Measurements from ENCODE around the gene PDCD4. TPM values are rescaled to one million over a fixed set of nuclear protein-coding genes. Genes with fewer than 3 reads are reported as not detected.

The PDCD4 gene
- total RNA-seq, 1 experiment from 2014 or later = 19.4 TPM

DNA sequence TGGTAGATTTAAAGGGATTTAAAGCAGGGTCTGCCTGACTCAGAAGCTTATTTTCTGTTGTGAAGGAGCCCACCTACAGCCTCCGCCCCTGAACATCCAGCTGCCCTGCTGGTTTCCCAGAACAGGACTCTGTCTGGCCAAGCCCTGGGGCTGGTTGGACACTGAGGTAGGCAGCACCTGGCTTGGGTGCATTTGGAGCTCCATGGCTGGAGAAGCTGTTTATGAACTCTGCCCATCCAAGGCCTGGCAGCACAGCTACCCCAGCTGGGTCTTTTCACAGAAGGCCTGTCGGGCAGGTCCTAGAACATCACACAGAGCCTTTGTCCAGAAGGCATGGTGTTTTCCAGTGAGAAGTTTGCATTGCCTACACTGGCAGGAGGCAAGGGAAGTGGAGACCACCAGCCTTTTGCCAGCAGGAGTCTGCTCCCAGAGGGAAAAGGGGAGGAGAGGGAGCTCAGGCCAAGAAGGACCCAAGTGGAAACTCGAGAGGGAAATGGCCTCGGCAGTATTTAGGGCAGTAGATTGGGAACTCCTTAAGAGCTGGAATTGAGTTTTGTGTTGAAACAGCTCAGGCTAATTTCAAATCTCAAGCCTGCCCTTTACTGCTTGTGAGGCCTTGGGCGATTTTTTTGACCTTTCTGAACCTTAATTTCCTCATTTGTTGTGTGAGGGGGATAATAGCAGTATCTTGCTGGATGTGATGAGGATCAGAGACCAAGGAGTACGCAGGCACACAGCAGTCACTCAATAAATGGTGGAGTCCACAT is 12.3 kb upstream of the PDCD4 start:
- Histone ChIP-seq H3K9ac (ENCODE audit: low read length) (no peak overlapping the region), H3K27ac (ENCODE audit: low read length) (no peak overlapping the region), H4K20me1 (ENCODE audit: low read length) (no peaks in the 10 kb centered on the region), H3K9me2 (replicated peaks; ENCODE audit: low read length) (no peaks in the 10 kb centered on the region), H3F3A (ENCODE audit: low read length, unreplicated experiment) (no peaks in the 10 kb centered on the region), H3K36me3 (ENCODE audit: low read depth, low read length) (no peaks in the 10 kb centered on the region), H3K4me3 (ENCODE audit: low read length) (no peak overlapping the region), H3K27me3 (ENCODE audit: low read length) (no peaks in the 10 kb centered on the region), H3K4me2 (ENCODE audit: low read length) (no peak overlapping the region), H3K9me3 (ENCODE audit: low read length) (no peaks in the 10 kb centered on the region), H2AFZ (ENCODE audit: low read length) (no peak overlapping the region), H3K4me1 (ENCODE audit: insufficient read depth, low read length) (no peaks in the 10 kb centered on the region), H3K79me2 (ENCODE audit: low read length) (no peaks in the 10 kb centered on the region)
- intact Hi-C loops (cut with micrococcal nuclease) = no loop called here
- ChIA-PET CTCF (no interaction called here), POLR2A (ENCODE audit: unreplicated experiment) (no interaction called here)
- TF ChIP-seq, protein P1, sequence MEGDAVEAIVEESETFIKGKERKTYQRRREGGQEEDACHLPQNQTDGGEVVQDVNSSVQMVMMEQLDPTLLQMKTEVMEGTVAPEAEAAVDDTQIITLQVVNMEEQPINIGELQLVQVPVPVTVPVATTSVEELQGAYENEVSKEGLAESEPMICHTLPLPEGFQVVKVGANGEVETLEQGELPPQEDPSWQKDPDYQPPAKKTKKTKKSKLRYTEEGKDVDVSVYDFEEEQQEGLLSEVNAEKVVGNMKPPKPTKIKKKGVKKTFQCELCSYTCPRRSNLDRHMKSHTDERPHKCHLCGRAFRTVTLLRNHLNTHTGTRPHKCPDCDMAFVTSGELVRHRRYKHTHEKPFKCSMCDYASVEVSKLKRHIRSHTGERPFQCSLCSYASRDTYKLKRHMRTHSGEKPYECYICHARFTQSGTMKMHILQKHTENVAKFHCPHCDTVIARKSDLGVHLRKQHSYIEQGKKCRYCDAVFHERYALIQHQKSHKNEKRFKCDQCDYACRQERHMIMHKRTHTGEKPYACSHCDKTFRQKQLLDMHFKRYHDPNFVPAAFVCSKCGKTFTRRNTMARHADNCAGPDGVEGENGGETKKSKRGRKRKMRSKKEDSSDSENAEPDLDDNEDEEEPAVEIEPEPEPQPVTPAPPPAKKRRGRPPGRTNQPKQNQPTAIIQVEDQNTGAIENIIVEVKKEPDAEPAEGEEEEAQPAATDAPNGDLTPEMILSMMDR (conservative IDR thresholded peaks at IDR 0.05; ENCODE audit: low read depth, low read length) = no peak
- TF ChIP-seq EZH2phosphoT487 (IDR thresholded peaks at IDR 0.05; ENCODE audit: borderline replicate concordance, low read length) (no peak), EZH2 (IDR thresholded peaks at IDR 0.05; ENCODE audit: low read length, unreplicated experiment) (no peak)
- no peak for DNase-seq
- ATAC-seq = no peak
- no TSS peak for BruUV-seq (replicated peaks)

DNA sequence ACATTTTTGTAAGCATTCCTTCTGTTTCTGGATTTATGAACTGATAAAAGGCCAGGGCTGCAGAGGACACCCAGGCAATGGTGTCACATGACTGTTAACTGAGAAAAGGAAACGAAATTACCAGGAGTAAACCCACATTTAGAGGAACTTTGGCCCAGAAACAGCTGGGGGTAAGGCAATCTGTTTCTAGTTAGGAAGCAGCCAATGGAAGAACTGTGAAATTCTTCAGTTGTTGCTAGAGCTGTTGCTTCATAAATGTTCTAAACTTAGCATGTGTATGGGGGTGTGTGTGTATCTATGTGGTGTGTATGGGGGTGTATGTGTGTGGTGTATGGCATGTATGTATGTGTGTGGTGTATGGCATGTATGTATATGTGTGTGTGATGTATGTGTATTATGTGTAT is 11.8 kb upstream of the PDCD4 start:
- Histone ChIP-seq H3K9me3 (ENCODE audit: low read length) (no peaks in the 10 kb centered on the region), H3K4me1 (ENCODE audit: insufficient read depth, low read length) (peaks cover 5% of the 10 kb centered on the region), H3K9ac (ENCODE audit: low read length) (no peak overlapping the region), H3K79me2 (ENCODE audit: low read length) (no peaks in the 10 kb centered on the region), H3K4me3 (ENCODE audit: low read length) (no peak overlapping the region), H3F3A (ENCODE audit: low read length, unreplicated experiment) (no peaks in the 10 kb centered on the region), H3K27me3 (ENCODE audit: low read length) (no peaks in the 10 kb centered on the region), H4K20me1 (ENCODE audit: low read length) (no peaks in the 10 kb centered on the region), H3K27ac (ENCODE audit: low read length) (no peak overlapping the region), H3K9me2 (replicated peaks; ENCODE audit: low read length) (no peaks in the 10 kb centered on the region), H2AFZ (ENCODE audit: low read length) (no peak overlapping the region), H3K36me3 (ENCODE audit: low read depth, low read length) (no peaks in the 10 kb centered on the region), H3K4me2 (ENCODE audit: low read length) (no peak overlapping the region)
- ATAC-seq (no peak), DNase-seq (no peak)
- TF ChIP-seq, protein P1 (conservative IDR thresholded peaks at IDR 0.05; ENCODE audit: low read depth, low read length) = no peak
- no peak for TF ChIP-seq EZH2 (IDR thresholded peaks at IDR 0.05; ENCODE audit: low read length, unreplicated experiment)
- no peak for TF ChIP-seq EZH2phosphoT487 (IDR thresholded peaks at IDR 0.05; ENCODE audit: borderline replicate concordance, low read length)
- CTCF ChIA-PET = no interaction called here
- no TSS peak for BruUV-seq (replicated peaks)
- POLR2A ChIA-PET (ENCODE audit: unreplicated experiment) = no interaction called here
- intact Hi-C loops (cut with micrococcal nuclease) = no loop called here

DNA sequence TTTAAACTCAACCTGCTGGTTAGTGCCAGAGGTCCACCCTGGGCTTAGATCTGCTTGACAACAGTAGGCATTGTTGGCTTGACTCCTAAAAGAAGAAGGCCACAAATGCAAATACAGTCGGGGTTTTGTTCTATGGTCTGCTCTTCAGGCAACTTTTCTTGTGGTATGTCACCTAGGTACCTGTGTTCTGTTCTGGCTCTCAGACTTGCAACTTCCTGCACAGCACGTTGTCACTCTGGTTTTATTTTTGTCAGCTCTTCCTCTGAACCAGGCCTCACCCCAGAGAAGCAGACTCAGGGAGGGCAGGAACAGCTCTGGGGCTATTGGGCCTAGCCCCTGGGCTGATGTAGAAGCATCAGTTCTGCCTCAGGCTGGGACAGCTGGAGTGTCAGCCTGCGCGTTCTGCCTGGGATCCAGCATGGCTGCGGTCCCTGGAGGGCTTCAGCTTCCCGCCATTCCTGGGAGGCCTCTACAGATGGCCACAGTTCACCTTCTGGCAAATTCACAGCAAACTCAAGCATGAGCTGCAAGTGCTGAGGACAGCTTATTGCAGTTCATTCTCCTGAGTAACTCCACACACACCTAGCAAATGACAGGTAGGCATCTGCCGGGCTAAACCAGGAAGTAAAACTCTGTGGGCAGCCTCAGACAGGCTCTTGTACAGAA is 11.0 kb upstream of the PDCD4 start:
- intact Hi-C loops (cut with micrococcal nuclease) = no loop called here

More for the DNA sequence above, 11.0 kb upstream of the PDCD4 start:
- no peaks in the 10 kb centered on the region for H3K27me3 ChIP-seq (ENCODE audit: low read length)
- H3K9ac ChIP-seq (ENCODE audit: low read length) = no peak overlapping the region
- ChIA-PET POLR2A (ENCODE audit: unreplicated experiment) (no interaction called here), CTCF (no interaction called here)
- no peaks in the 10 kb centered on the region for H4K20me1 ChIP-seq (ENCODE audit: low read length)
- H3K9me3 ChIP-seq (ENCODE audit: low read length) = no peaks in the 10 kb centered on the region
- H3K36me3 ChIP-seq (ENCODE audit: low read depth, low read length) = no peaks in the 10 kb centered on the region
- no peaks in the 10 kb centered on the region for H3K79me2 ChIP-seq (ENCODE audit: low read length)
- no peak overlapping the region for H3K27ac ChIP-seq (ENCODE audit: low read length)
- DNase-seq (no peak), ATAC-seq (no peak)
- H3F3A ChIP-seq (ENCODE audit: low read length, unreplicated experiment) = no peaks in the 10 kb centered on the region
- H3K9me2 ChIP-seq (replicated peaks; ENCODE audit: low read length) = no peaks in the 10 kb centered on the region
- TF ChIP-seq EZH2phosphoT487 (IDR thresholded peaks at IDR 0.05; ENCODE audit: borderline replicate concordance, low read length) = no peak
- no peak for TF ChIP-seq EZH2 (IDR thresholded peaks at IDR 0.05; ENCODE audit: low read length, unreplicated experiment)
- TF ChIP-seq, protein P1 (conservative IDR thresholded peaks at IDR 0.05; ENCODE audit: low read depth, low read length) = no peak
- no peak overlapping the region for H3K4me3 ChIP-seq (ENCODE audit: low read length)
- H2AFZ ChIP-seq (ENCODE audit: low read length) = no peak overlapping the region
- no TSS peak for BruUV-seq (replicated peaks)
- H3K4me1 ChIP-seq (ENCODE audit: insufficient read depth, low read length) = peaks cover 11% of the 10 kb centered on the region
- H3K4me2 ChIP-seq (ENCODE audit: low read length) = no peak overlapping the region
